MCF 10A (cell line): ENCODE data around the gene ANO7. TPM values are rescaled to one million over a fixed set of nuclear protein-coding genes. Genes with fewer than 3 reads are reported as not detected.

ENCODE experiments used
- BruUV-seq: library from RNA; stranded (reverse); fragments of 400-500 nt; replicated peaks from 2 replicates; lab custom pipeline; 2021; lab: Mats Ljungman, UMichigan
- CTCF ChIA-PET: fragments of 300-600 bp; sonication (Branson Sonifier 250); formaldehyde crosslinking; extraction: SDS; loops from one replicate; lab custom pipeline; 2021; ENCODE audit warnings: antibody characterized with exemption, inconsistent platforms; lab: Yijun Ruan, JAX
- POLR2A ChIA-PET: fragments of 300-600, 350-650 bp; sonication (Branson Sonifier 250); formaldehyde crosslinking; extraction: SDS; loops from one replicate; lab custom pipeline; 2020; ENCODE audit warnings: antibody characterized with exemption, inconsistent platforms; lab: Yijun Ruan, JAX
- DNase-seq: peaks from one replicate; pipeline ENCODE4 v3.0.0-alpha.2; 2018; ENCODE audit not compliant: unreplicated experiment
- H3K27ac Mint-ChIP-seq: one replicate; pipeline ENCODE4 v1.8.0; 2022; ENCODE audit warnings: mild to moderate bottlenecking, low read depth, mixed read lengths; ENCODE audit not compliant: unreplicated experiment
- H3K27me3 Mint-ChIP-seq: one replicate; pipeline ENCODE4 v1.8.0; 2022; ENCODE audit warnings: mixed read lengths; ENCODE audit not compliant: insufficient read depth, unreplicated experiment
- H3K36me3 Mint-ChIP-seq: one replicate; pipeline ENCODE4 v1.8.0; 2022; ENCODE audit warnings: mild to moderate bottlenecking, moderate library complexity, mixed read lengths; ENCODE audit not compliant: insufficient read depth, unreplicated experiment
- H3K4me1 Mint-ChIP-seq: one replicate; pipeline ENCODE4 v1.8.0; 2022; ENCODE audit warnings: mixed read lengths; ENCODE audit not compliant: insufficient read depth, unreplicated experiment
- H3K4me3 Mint-ChIP-seq: one replicate; pipeline ENCODE4 v1.8.0; 2022; ENCODE audit warnings: mild to moderate bottlenecking, moderate library complexity, mixed read lengths; ENCODE audit not compliant: unreplicated experiment
- H3K9me3 Mint-ChIP-seq: one replicate; pipeline ENCODE4 v1.8.0; 2022; ENCODE audit warnings: mixed read lengths; ENCODE audit not compliant: unreplicated experiment
- CTCF ChIP-seq: fragments of 200-600 bp; IDR thresholded peaks from one replicate; pipeline ENCODE4 v1.8.0; 2022; ENCODE audit warnings: antibody characterized with exemption, mild to moderate bottlenecking; ENCODE audit not compliant: unreplicated experiment
- intact Hi-C: fragments of 100-400 bp; cut with micrococcal nuclease; formaldehyde crosslinking; loops from 2 replicates; pipeline ENCODE4 v1.14.1; 2022
- total RNA-seq: library from RNA; stranded (reverse); gene quantifications from 2 replicates; pipeline ENCODE4 v1.2.3, GENCODE V29; 2022

ANO7 gene
- total RNA-seq, 1 experiment from 2014 or later, result 0.14 TPM

GRCh38 chr2:241229563-241230401 is 41.3 kb downstream of the ANO7 start:
- Mint-ChIP-seq H3K9me3 (no peaks in the 10 kb centered on the region), H3K27ac (no peak overlapping the region), H3K4me3 (no peak overlapping the region), H3K36me3 (peaks cover 97% of the 10 kb centered on the region), H3K27me3 (no peaks in the 10 kb centered on the region), H3K4me1 (peaks cover 2% of the 10 kb centered on the region)
- BruUV-seq, result no TSS peak
- no peak for DNase-seq
- intact Hi-C loops, result no loop called here
- no peak for TF ChIP-seq CTCF
- POLR2A ChIA-PET, result interaction anchor here (0.6 kb wide), 1 partner anchor 27 kb away, joined by 3 read pairs; no protein-coding TSS in a partner anchor
- CTCF ChIA-PET, result no interaction called here

- H3K4me1 Mint-ChIP-seq, result no peaks in the 10 kb centered on the region
- ChIA-PET CTCF (no interaction called here), POLR2A (no interaction called here)
- no peak overlapping the region for H3K4me3 Mint-ChIP-seq
- TF ChIP-seq CTCF, result no peak
- H3K27me3 Mint-ChIP-seq, result no peaks in the 10 kb centered on the region
- intact Hi-C loops, result no loop called here
- peaks cover 97% of the 10 kb centered on the region for H3K36me3 Mint-ChIP-seq
- H3K27ac Mint-ChIP-seq, result no peak overlapping the region
- H3K9me3 Mint-ChIP-seq, result no peaks in the 10 kb centered on the region
- BruUV-seq, result no TSS peak
- no peak for DNase-seq
Observed at GRCh38 chr2:241230435-241230834, 42.0 kb downstream of the ANO7 start.

- Mint-ChIP-seq H3K36me3 (peaks cover 97% of the 10 kb centered on the region), H3K9me3 (no peaks in the 10 kb centered on the region), H3K27ac (peak overlapping the region; percentile 11), H3K4me3 (no peak overlapping the region), H3K27me3 (no peaks in the 10 kb centered on the region), H3K4me1 (no peaks in the 10 kb centered on the region)
- intact Hi-C loops, result no loop called here
- no peak for DNase-seq
- no TSS peak for BruUV-seq
- TF ChIP-seq CTCF, result no peak
- ChIA-PET CTCF (no interaction called here), POLR2A (no interaction called here)
Observed at GRCh38 chr2:241232736-241233575, 44.5 kb downstream of the ANO7 start.
